CD4-positive, alpha-beta T cell treated with Interleukin-4 for 1 hour (primary cell): ENCODE results near the gene AMOT.
"Not testable (repeated sequence)": the region's sequence is repeated elsewhere in the genome, so short reads cannot be mapped to it uniquely, and the experiment has no call there.

Source experiments
- DNase-seq, 2 donors: peaks; one replicate each; pipeline ENCODE4 v3.0.0-alpha.2; 2020 to 2022

Gene AMOT

GRCh38 chrX:112840382-112841113 is at the start of gene AMOT:
TSS of gene AMOT (minus strand) at chrX:112840831. CDS start at chrX:112823126, 17,705 bp downstream.
- peak; percentile 66 to 75 for DNase-seq

GRCh38 chrX:112889400-112889799 is 48.8 kb upstream of the AMOT start:
- no peak for DNase-seq

GRCh38 chrX:112888916-112889315 is 48.3 kb upstream of the AMOT start:
- DNase-seq = no peak

GRCh38 chrX:112877771-112878173 is 37.1 kb upstream of the AMOT start:
- DNase-seq = no peak

- no peak for DNase-seq
These were observed 34.0 kb upstream of the AMOT start for GRCh38 chrX:112874614-112875013.

GRCh38 chrX:112874175-112874574 is 33.5 kb upstream of the AMOT start:
- DNase-seq = no peak

GRCh38 chrX:112868586-112868985 is 28.0 kb upstream of the AMOT start:
- no peak for DNase-seq

GRCh38 chrX:112867570-112867969 is 26.9 kb upstream of the AMOT start:
- DNase-seq = no peak

GRCh38 chrX:112866175-112866574 is 25.5 kb upstream of the AMOT start:
- DNase-seq = no peak

- DNase-seq = no peak
These were observed 24.9 kb upstream of the AMOT start for GRCh38 chrX:112865464-112866025.

GRCh38 chrX:112863850-112864249 is 23.2 kb upstream of the AMOT start:
- no peak for DNase-seq

- no peak for DNase-seq
These were observed 16.8 kb upstream of the AMOT start for GRCh38 chrX:112857478-112857878.

- DNase-seq = not testable (repeated sequence)
These were observed 14.3 kb upstream of the AMOT start for GRCh38 chrX:112854901-112855300.

- DNase-seq = no peak
These were observed 12.2 kb upstream of the AMOT start for GRCh38 chrX:112852851-112853250.

- DNase-seq = no peak
These were observed 11.2 kb upstream of the AMOT start for GRCh38 chrX:112851806-112852205.

GRCh38 chrX:112851161-112851779 is 10.6 kb upstream of the AMOT start:
- peak in 1 of 2 donors; percentile 2 for DNase-seq

GRCh38 chrX:112849016-112849415 is 8.4 kb upstream of the AMOT start:
- no peak for DNase-seq

GRCh38 chrX:112846782-112847181 is 6.2 kb upstream of the AMOT start:
- DNase-seq = no peak

GRCh38 chrX:112846187-112846586 is 5.6 kb upstream of the AMOT start:
- no peak for DNase-seq

GRCh38 chrX:112844250-112844649 is 3.6 kb upstream of the AMOT start:
- no peak for DNase-seq

- no peak for DNase-seq
These were observed 1.2 kb upstream of the AMOT start for GRCh38 chrX:112841820-112842157.

- DNase-seq = peak; percentile 86
These were observed 636 bp upstream of the AMOT start for GRCh38 chrX:112841114-112841819.

GRCh38 chrX:112839856-112840255 is 775 bp downstream of the AMOT start:
- DNase-seq = peak in 1 of 2 donors; percentile 2

GRCh38 chrX:112837531-112837930 is 3.1 kb downstream of the AMOT start:
- DNase-seq = no peak
